GM19035 (cell line): ENCODE results near the gene ZNF273.

Experiments used
- ATAC-seq: cut with Tn5 transposase; IDR thresholded peaks from one replicate; pipeline ENCODE4 v1.9.1; 2021; ENCODE audit not compliant: unreplicated experiment

The ZNF273 gene

DNA sequence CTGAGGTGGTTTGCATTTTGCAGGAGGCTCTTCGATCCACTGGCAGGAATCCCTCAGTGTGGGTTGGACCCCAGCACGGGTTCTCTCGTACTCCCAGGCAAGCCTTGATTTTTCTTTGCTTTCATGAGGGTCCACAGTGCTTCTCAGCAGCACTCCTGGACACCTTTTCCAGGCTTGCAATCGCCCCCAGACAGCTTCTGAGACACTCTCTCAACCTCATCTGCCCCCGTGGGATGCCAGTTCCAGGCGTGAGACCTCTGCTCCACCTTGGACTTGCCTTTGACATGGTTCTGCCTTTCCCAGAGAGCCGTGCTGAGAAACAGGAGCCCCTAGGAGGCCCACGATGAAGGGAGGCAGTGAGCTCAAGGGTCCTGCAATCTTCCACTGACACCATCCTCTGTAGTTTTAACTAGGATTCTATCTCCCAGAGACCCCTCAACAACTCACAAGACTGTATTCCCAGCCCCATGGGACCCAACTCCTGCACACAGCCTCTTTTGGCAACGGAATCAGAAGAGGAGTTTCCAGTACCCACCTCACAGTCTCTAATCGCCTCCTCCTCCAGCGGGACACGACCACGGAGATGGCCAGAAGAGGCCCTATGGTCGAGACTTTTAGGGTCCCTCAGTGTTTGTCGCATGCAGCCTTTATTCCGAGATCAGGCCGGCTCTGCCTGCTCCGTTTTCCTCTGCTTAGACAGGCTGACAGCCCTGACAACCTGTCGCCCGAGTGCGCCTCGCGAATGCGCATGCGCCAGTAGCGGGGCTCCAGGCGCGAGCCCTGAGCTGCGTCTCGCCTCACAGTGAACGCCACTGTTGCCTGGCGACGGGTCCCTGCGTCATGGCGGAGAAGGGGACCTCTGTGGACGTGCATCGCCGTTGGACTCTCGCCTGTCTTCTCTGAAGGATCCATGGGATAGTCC, 26.0 kb upstream of the ZNF273 start:
- ATAC-seq = no peak

- ATAC-seq = no peak
Observed at GRCh38 chr7:64877714-64878610, 25.1 kb upstream of the ZNF273 start.

DNA sequence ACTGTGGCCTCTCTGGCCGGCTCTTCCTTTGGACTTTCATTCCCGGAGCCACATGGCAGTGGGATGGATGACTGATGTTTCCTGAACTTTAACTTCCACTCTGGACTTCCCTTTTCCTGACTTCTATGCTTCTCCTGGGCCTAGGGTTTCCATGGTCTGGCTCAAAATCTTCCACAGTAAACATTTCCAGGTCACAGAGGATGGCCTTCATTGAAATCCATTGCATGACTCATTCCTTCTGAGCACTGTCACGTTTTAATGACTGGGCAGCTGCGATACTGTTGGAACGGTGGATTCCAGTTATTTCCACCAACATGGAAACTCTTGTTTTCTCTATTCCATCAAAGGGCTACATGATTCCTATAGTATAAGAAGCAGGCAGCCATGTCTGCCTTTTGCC, 24.4 kb upstream of the ZNF273 start:
- ATAC-seq = no peak

DNA sequence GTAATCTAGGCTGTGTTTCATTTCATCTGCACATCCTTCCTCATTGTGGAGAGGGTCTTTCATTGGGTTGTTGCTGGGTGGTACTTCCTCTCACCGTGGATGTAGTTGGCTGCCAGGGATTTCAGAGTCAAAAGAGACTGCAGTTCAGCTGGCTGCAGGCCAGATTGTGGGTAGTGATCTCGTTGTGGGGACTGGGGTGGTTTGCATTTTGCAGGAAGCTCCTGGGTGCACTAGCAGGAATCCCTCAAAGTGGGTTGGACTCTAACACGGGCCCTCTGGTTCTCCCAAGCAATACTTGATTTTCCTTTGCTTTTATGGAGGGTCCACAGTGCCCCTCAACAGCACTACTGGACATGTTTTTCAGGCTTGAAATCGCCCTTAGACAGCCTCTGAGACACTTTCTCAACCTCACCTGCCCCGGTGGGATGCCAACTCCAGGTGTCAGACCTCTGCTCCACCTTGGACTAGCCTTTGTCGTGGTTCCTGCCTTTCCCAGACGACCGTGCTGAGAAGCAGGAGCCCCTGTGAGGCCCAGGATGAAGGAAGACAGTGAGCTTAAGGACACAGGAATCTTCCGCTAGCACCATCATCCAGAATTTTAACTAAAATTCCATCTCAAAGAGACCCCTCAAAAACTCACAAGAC, 23.9 kb upstream of the ZNF273 start:
- ATAC-seq = no peak

DNA sequence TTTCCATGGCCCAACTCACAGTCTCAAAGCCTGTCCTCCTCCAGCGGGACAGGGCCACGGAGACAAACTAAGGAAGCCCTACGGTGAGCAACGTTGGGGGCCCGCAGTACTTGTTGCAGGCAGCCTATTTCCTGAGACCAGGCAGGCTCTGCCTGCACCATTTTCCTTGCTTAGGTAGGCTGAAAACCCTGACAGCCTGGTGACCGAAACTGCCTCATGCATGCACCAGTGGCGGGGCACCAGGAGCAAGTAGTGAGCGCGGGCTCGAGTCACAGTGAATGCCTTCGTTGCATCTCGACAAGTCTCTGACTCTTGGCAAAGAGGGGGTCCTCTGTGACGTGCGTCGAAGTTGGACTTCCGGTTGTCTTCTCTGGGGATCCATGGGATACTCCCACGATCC, 23.3 kb upstream of the ZNF273 start:
- ATAC-seq = no peak

DNA sequence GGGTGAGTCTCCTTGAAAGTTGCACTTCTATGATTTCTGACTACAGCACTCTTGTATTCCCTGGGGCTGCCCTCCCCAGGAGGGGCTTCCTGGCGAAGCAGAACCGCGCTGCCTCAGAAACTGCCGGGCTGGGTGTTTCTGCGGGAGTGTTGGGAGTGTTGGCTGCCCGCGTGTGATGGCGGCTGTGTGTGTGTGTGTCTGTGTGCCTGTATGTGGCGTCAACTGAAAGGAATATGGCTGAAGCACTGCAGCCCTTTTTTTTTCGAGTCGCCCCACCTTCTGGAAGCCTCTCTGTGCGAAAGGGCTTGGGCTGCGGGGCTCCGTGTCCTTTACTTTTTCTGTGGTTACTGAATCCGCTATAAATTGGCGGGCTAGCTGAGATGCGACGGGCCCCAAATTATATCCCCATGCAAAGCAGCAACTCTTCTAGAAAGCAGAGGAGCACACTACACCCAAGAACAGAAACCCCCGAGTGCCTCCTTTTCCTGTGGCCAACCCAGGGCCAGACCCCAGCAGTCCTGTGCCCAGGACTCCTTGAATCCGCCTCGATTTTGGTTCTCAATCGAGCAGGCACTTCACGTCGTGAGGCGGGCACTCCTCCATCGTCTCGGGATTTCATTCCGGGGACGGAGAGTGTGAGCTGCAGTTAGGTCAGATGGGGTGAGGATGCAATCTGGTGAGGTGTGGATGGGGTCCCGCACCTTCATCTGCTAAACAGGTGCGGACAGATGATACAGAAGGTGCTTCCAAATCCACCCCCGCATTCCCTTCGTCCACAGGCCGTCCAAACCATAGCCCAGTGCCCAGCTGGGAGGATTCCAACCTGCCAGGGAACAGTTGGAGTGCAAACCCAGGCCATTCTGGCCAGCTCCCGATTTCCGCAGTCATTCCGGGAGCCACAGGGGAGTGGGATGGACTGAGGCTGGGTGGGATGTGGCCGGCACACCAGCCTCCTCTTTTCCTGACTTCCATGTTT, 22.5 kb upstream of the ZNF273 start:
- no peak for ATAC-seq

DNA sequence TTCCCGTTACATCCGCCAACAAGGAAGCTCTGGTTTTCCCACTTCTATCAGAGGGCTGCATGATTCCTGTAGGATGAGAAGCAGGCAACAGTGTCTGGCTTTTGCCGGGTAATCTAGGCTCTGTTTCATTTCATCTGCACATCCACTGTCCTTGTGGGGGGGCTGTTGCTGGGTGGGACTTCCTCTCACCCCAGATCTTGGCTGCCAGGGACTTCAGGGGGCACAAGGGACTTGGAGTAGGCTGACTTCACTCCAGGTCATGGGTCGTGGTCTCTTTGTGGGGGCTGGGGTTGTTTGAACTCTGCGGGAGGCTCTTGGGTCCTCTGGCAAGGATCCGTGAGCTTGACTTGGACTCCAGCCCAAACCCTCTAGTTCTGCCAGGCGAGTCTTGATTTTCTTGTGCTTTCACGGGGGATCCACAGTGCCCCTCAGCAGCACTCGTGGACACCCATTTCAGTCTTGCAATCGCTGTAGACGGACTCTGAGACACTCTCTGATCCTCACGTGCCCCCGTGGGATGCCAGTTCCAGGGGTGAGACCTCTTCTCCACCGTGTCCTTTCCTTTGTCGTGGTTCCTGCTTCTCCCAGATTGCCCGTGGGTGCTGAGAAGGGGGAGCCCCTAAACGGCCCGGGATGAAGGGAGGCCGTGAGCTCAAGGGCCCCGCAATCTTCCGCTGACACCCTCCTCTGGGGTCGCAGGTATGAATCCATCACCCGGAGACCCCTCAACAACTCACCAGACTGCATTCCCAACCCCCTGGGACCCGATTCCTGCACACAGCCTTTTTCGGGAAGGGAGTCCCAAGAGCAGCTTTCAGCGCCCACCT, 21.4 kb upstream of the ZNF273 start:
- no peak for ATAC-seq

GRCh38 chr7:64882341-64883112, 20.5 kb upstream of the ZNF273 start:
- ATAC-seq = no peak

DNA sequence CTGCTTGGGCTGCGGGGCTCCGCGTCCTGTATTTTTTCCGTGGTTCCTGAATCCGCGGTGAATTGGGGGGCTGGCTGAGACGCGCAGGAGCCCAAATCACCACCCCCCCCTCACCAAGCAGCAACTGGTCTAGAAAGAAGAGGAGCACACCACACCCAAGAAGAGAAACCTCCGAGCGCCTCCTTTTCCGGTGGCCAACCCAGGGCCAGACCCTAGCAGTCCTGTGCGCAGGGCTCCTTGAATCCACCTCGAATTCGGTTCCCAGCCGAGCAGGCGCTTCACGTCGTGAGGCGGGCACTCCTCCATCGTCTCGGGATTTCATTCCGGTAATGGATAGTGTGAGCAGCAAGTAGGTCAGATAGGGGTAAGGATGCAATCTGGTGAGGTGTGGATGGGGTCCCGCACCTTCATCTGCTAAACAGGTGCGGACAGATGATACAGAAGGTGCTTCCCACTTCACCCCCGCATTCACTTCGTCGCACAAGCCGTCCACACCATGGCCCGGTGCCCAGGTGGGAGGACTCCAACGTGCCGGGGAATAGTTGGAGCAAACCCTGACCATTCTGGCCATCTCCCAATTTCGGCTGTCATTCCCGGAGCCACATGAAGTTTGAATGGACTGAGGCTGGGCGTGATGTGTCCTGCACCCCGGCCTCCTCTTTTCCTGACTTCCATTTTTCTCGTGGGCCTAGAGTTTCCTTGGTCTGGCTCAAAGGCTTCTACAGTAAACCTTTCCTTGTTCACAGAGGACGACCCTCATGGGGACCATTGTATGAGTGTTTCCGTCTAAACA, 19.8 kb upstream of the ZNF273 start:
- ATAC-seq = no peak

GRCh38 chr7:64884085-64884912, 18.8 kb upstream of the ZNF273 start:
- no peak for ATAC-seq

- ATAC-seq = no peak
Observed at GRCh38 chr7:64884913-64885370, 18.1 kb upstream of the ZNF273 start.

GRCh38 chr7:64885520-64886240, 17.4 kb upstream of the ZNF273 start:
- ATAC-seq = no peak

DNA sequence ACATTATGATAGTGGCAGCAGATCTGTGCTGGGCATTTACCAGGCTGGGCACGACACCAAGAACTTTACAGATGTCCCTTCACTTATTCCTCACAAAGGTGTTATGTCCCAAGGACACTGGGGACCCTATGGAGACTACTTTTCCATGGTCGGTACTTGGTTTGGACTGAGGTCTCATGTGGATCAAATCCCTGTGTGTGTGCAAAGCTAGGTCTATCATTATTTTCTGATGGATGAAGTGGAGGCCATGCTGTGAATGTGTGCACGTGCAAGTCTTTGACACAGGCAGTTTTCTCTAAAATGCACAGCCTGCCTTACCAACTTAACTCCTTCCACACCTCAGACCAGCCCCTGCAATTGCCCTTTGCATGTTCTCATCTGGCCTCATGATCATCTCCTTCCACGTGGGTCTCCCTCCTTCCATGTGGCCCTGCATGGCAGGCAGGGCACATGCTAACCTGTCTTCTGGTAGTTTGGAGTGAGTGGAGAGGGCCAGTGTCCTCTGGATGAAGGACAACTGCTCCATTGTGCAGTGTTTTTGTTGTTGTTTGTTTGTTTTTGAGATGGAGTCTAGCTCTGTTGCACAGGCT, 16.0 kb upstream of the ZNF273 start:
- ATAC-seq = no peak

DNA sequence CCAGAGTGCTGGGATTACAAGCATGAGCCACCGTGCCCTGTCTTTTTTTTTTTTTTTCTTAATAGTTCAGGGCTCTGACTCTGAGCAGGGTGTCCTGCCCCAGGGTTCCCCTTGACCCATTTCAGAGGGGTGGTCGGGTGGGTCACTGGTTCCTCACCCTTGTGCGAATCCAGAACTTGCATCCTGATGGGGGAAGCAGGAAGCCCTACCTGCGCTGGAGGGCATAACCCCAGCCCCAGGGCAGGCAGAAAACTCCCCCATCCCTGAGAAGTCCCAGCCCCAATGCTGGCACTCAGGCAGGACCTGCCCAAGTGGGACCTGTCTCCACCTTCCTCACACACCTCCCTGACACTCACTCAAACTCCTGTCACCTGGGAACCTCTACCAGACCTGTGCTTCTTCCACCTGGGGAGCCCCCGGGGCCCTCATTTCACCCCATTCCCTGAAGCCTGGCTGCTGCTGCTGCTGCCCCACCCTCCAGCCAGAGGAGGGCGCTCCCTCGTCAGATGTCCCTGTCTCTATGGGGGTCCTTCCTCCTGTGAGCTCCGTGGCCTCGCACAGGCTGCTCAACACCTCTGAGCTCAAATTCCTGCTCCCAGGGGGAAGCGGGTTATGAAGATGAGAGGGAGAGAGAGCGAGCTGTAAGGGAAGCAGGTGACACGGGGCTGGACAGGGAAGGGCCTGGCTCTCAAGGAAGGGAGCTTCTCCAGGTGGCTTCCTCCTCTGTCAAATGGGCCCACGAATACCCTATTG, 15.1 kb upstream of the ZNF273 start:
- no peak for ATAC-seq

GRCh38 chr7:64888561-64888900, 14.5 kb upstream of the ZNF273 start:
- ATAC-seq = no peak
